ENCODE results near the gene FBXO17. TPM values are rescaled to one million over a fixed set of nuclear protein-coding genes. Genes with fewer than 3 reads are reported as not detected.

Gene FBXO17
- total RNA-seq, 4 donors from 2014 or later, result 31.9 to 59.6 (median 54.0) TPM

- WGBS, 2 donors, result 83 to 97% methylated on average over 2 of the region's 2 CpGs
- Histone ChIP-seq H3K36me3 (peaks cover 0 to 14% (median 0%) of the 10 kb centered on the region in 3 donors), H3K4me3 (no peak overlapping the region), H3K4me1 (peaks cover 0 to 11% (median 0%) of the 10 kb centered on the region in 4 donors), H3K27me3 (no peaks in the 10 kb centered on the region), H3K9me3 (no peaks in the 10 kb centered on the region), H3K27ac (no peak overlapping the region)
- no peak for DNase-seq (ENCODE audit: low spot score in 2 of 2)
- TF ChIP-seq POLR2A (IDR thresholded peaks at IDR 0.05), result no peak
- TF ChIP-seq EP300 (IDR thresholded peaks at IDR 0.05), result no peak
- no peak for TF ChIP-seq CTCF (IDR thresholded peaks at IDR 0.05)
Measured at GRCh38 chr19:38958301-38958700, 17.2 kb downstream of the FBXO17 start.

- 71 to 76% methylated on average over 2 of the region's 2 CpGs for WGBS, 2 donors
- no peak for DNase-seq (ENCODE audit: low spot score in 2 of 2)
- Histone ChIP-seq H3K27me3 (no peaks in the 10 kb centered on the region), H3K4me3 (no peak overlapping the region), H3K9me3 (no peaks in the 10 kb centered on the region), H3K27ac (no peak overlapping the region), H3K36me3 (peaks cover 0 to 14% (median 0%) of the 10 kb centered on the region in 3 donors), H3K4me1 (no peaks in the 10 kb centered on the region)
- TF ChIP-seq EP300 (IDR thresholded peaks at IDR 0.05) (no peak), CTCF (IDR thresholded peaks at IDR 0.05) (no peak), POLR2A (IDR thresholded peaks at IDR 0.05) (no peak)
Measured at GRCh38 chr19:38956264-38956663, 19.3 kb downstream of the FBXO17 start.

- DNase-seq (ENCODE audit: low spot score in 2 of 2), result no peak
- Histone ChIP-seq H3K4me1 (peaks cover 0 to 10% (median 7%) of the 10 kb centered on the region in 4 donors), H3K36me3 (peaks cover 0 to 14% (median 0%) of the 10 kb centered on the region in 3 donors), H3K27me3 (no peaks in the 10 kb centered on the region), H3K9me3 (no peaks in the 10 kb centered on the region), H3K4me3 (no peak overlapping the region), H3K27ac (no peak overlapping the region)
- no peak for TF ChIP-seq CTCF (IDR thresholded peaks at IDR 0.05)
- no peak for TF ChIP-seq EP300 (IDR thresholded peaks at IDR 0.05)
- no peak for TF ChIP-seq POLR2A (IDR thresholded peaks at IDR 0.05)
- WGBS, 2 donors, result 76 to 79% methylated on average over 4 of the region's 4 CpGs
Measured at GRCh38 chr19:38953677-38954076, 21.9 kb downstream of the FBXO17 start.

- 71 to 72% methylated on average over 13 of the region's 13 CpGs for WGBS, 2 donors
- H3K27ac ChIP-seq, result no peak overlapping the region
- H3K9me3 ChIP-seq, result no peaks in the 10 kb centered on the region
- no peak for DNase-seq (ENCODE audit: low spot score in 2 of 2)
- no peak for TF ChIP-seq POLR2A (IDR thresholded peaks at IDR 0.05)
- TF ChIP-seq CTCF (IDR thresholded peaks at IDR 0.05), result peak in 1 of 5 experiments; percentile 23
- no peaks in the 10 kb centered on the region for H3K27me3 ChIP-seq
- peaks cover 0 to 22% (median 0%) of the 10 kb centered on the region in 3 donors for H3K36me3 ChIP-seq
- peaks cover 0 to 10% (median 7%) of the 10 kb centered on the region in 4 donors for H3K4me1 ChIP-seq
- no peak overlapping the region for H3K4me3 ChIP-seq
Measured at GRCh38 chr19:38952395-38953165, 23.0 kb downstream of the FBXO17 start.

GRCh38 chr19:38951187-38951586 is 24.4 kb downstream of the FBXO17 start:
- H3K4me1 ChIP-seq, result peaks cover 0 to 10% (median 7%) of the 10 kb centered on the region in 4 donors
- H3K9me3 ChIP-seq, result no peaks in the 10 kb centered on the region
- no peak for TF ChIP-seq CTCF (IDR thresholded peaks at IDR 0.05)
- TF ChIP-seq POLR2A (IDR thresholded peaks at IDR 0.05), result no peak
- no peak for TF ChIP-seq EP300 (IDR thresholded peaks at IDR 0.05)
- no peak overlapping the region for H3K4me3 ChIP-seq
- H3K27ac ChIP-seq, result no peak overlapping the region
- no peaks in the 10 kb centered on the region for H3K27me3 ChIP-seq
- peaks cover 0 to 23% (median 0%) of the 10 kb centered on the region in 3 donors for H3K36me3 ChIP-seq
- no peak for DNase-seq (ENCODE audit: low spot score in 2 of 2)
- WGBS, 2 donors, result 73 to 79% methylated on average over 3 of the region's 3 CpGs
